GM21526 (cell line): ENCODE measurements around the gene JMJD7.
A peak's percentile ranks its signal among the peaks of the same experiment; 100 is the strongest.

Source experiments
- ATAC-seq: cut with Tn5 transposase; IDR thresholded peaks from one replicate; pipeline ENCODE4 v1.9.1; 2021; ENCODE audit warnings: moderate library complexity; ENCODE audit not compliant: unreplicated experiment, low FRiP score

Gene JMJD7

DNA sequence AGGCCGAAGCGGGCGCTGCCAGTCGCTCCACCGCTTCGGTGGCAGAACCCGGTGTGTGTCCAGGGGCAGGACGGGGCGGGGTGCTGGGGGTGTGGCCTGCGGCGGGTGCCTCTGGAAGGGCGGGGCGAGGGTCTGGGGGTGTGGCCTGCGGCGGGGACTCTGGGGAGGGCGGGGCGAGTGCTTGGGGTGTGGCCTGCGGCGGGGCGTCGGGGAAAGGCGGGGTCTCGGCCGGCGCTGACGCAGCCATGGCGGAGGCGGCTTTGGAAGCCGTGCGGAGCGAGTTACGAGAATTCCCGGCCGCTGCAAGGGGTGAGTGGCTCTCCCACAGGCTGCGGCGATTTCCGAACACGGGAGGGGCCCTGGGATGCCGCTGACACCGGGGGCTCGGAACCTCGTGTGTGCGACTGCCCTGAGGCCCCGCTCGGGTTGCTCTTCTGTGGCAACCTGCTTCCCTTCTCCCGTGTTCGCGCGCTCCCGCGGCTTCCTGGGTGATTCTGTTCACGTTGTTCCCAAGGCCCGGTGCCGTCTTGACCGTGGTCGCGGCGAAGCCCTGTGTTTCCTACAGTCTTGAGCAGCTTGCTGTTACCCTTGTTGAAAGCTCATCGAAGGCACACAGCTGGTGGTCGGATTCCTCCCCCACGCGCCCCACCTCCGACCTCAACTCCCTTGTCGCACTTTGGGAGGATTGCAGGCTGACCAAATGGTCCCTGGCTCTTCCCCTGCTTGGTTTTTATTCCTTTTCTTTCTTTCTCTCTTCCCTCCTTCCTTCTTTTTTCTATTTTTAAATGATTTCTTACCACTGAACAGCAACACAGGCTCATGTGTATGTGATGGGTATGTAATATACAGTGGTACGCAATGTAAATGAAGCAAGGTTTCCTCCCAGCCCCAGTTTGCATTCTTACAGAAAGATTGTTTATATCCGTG is at the start of gene JMJD7:
Gene JMJD7 (plus strand): TSS at position 213 of the 927 bp plus-strand sequence. CDS start 33 bp downstream, at position 246.
- peak; percentile 60 for ATAC-seq

DNA sequence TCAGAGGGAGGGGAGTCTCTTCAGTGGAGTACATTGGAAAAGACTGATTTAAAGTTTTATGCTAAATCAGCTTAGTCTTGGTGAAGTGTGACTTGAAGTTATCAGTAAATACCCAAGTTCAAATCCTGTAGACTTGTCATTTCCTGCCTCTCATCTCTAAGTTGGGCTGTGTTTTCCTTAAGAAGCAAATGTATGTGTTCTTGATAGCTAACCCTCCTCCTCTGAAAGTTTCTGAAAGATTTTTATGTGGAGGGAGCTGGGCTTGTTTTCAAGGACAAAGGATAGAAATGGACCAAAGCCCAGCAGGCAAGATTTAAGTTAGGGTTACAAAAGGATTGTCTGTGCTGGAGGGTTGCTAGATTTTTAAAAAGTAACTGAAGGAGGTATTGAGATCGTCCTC is 49.4 kb upstream of the JMJD7 start:
- no peak for ATAC-seq

DNA sequence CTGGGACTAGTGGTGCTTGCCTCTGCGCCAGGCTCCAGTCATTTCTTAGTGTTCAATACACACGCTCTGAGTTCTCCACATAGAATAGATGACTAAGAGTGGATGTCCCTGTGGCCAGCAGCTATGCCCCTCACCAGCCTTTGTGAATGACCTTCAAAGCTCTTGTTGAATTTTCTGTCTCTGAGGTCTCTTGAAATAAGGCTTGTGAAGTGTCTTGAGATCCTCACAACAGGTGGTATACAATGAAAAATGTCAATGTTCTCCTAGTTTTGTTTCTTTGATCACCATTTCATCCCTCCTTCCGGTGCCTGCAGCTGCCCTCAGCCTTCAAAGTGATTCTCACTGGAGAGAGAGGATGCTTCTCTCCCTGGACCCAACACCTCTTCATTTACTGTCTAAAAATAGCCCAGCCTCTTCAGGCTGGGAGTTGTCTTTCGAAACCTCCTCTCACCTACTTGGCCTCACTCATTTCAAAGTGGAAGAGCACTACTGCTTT is 48.2 kb upstream of the JMJD7 start:
- ATAC-seq, result no peak

DNA sequence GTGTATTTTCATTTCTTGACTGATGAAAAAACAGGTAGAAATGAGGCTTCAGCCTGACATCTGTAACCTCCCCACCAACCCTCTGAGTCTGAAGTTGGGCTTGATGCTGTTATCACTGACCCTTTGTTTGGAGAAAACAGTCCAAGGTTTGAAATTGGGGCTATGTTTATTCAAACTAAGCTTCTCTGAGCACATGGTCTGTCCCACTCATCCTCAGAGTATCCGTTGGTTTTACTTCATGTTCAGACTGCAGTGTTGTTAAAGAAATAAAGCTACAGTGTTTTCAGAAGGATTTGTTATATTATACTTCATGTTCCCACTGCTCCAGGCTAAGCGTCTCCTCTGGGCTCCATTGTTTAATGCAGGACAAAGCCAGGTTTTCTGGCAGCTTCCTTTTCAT is 47.6 kb upstream of the JMJD7 start:
- no peak for ATAC-seq

DNA sequence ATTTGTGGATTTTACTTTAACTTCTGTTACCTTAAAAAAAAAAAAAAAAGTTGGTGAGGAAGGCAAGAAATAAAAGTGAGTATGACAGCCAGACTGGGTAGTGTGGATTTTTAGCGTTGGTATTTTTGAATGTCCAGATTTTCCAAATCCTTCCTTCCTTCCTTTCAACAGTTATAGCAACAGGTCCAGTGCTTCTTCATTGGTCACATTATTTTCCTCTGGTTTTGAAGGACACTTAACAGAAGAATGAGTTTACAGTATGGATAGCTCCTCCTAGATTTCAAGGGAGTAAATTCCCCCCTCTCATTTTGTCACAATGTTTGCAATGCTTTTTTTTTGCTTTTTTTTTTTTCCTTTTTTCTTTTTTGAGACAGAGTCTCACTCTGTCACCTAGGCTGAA is 47.2 kb upstream of the JMJD7 start:
- no peak for ATAC-seq

DNA sequence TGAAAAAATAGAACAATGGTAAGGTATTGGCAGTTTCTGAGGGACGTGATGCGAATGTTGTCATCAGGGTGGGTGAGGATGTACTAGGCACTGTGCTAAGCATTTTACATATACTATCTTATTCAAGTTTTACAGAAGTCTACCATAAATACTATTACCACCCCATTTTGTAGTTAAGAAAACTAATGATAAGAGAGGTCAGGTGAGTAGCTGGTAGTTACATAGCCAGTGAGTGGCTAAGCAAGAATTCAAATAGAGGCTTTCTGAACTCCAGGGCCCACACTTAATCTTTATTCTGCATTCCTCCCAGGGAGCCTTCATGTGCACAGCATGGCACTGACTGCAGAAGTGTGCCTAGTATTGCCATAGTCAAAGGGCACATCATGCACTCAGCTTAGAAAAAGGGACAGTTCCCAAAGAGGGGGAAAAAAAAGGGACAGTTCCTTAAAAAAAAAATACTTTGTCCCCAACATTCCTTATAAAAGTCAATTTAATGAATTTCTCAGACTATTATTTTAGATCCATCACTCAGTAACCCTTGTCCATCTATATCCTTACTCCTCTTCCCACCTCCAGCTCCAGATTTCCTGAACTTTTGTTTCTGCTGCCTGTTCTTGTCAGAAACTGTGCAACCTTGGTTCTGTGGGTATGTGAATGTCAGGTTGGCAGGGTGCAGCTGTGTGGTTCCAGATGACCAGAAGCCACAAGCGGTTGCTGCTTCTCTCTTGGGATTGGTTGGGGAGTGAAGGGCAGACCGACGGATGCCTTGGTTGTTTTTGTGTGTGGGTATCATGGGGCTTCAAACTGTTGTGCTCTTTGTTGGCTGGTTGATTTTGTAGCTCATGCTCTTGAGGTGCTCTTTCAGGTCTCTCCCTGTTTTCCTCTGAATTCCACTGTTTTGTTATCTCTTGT is 45.3 kb upstream of the JMJD7 start:
- ATAC-seq, result no peak

DNA sequence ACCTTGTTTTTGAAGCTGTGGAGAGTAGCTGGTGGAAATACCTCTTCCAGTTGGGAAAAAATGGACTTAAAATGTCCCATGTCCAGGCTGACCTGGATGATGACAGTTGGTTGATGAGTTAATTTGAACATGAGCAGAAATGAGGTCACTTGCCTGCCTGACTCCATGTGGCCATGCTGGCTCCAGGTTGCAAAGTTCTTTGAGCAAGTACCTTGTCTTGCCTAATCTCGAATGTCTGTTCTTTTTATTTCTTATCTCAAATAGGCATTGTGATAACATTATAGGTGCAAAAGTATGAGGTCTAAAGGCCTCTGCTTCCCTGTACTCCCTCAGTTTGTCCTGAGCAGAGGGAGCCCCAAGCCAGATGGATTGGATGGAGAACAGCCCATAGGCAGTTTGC is 44.6 kb upstream of the JMJD7 start:
- ATAC-seq, result no peak

DNA sequence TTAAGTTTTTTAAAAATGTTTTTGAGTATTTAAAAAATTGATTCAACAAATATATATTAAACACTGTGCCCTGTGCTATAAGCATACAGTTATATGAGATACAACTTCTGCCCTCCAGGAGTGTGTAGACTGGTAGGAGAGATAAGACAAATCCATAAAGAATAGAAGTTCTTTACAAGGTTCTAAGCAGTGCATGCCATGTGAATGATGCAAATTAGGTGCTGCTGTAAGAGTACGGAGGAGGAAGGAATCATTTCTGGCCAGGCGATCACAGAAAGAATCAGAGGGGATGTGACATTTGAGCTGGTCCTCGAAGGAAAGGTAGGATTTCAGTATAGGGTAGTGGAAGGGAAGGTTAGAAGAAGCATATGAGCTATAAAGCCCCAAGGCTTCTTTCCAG is 39.6 kb upstream of the JMJD7 start:
- no peak for ATAC-seq

GRCh38 chr15:41789236-41789635 is 38.7 kb upstream of the JMJD7 start:
- no peak for ATAC-seq

GRCh38 chr15:41789662-41790061 is 38.2 kb upstream of the JMJD7 start:
- ATAC-seq, result no peak

DNA sequence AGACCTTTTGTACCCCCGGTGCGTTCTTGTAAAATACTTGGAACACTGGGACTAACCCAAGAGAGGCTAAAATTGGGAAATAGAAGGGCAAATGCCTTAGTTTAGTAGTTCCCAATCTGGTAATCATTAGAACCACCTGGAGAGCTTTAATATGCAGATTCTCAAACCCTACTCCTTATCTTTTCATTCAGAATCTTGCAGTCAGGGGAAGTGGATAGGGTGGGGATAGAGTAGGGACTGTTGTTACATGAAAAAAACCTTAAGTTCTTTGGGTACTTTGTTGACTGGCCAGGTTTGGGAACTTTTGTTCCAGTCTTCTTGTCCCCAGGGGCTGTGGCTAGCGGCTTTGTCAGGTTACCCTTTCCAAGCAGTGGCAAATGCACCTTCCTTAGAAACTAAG is 37.7 kb upstream of the JMJD7 start:
- no peak for ATAC-seq

DNA sequence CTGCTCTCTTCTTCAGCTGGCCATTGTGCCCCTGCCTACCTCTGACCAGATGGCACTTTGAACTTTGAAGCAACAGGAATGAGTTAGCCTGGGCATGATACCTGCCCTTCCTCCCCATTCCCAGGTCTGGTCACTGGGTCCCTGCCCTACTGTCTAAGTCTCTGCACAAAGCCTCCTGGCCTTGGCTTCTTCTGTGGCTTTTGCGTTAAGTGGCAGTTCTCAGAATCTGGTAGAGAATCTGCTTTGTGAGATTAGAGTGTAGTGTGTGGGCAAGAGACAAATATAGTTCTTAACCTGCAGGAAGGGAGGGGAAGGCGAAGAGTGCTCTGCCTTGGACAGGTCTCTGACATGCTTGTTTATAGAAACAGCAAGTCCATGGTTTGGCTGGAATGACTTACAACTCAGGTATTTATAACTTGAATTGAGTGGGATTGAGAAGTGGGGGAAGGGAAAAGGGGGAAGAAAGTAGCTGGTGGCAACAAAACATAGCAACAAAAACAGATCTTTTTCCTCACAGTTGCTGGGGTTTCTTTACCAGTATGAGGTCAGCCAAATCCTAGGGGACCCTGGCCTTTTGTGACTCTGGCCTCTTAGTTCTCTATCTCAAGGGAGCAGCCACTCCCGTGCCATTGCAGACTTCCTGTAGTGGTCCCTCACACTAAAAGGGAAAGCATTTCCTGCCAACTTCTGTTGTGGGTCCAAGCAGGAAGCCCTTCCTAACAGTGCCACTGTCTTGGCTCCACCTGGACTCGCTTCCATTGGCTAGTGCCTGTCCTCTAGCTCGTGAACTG is 36.9 kb upstream of the JMJD7 start:
- no peak for ATAC-seq

DNA sequence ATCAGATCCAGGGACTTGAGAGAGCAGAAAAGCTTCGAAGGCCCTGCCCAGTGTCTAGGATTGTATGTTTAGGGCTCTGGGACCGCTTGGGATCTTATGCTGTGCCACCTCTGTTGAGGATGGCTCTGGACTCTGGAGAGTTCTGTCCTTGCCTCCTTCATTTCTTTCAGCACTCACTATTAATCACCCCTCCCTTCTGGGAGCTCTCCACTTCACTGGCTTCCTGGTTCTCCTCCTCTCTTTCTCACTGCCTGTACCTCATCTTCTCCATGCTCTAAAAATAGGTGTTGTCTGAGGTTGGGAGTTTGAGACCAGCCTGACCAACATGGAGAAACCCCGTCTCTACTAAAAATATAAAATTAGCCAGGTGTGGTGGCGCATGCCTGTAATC is 36.4 kb upstream of the JMJD7 start:
- ATAC-seq, result no peak

DNA sequence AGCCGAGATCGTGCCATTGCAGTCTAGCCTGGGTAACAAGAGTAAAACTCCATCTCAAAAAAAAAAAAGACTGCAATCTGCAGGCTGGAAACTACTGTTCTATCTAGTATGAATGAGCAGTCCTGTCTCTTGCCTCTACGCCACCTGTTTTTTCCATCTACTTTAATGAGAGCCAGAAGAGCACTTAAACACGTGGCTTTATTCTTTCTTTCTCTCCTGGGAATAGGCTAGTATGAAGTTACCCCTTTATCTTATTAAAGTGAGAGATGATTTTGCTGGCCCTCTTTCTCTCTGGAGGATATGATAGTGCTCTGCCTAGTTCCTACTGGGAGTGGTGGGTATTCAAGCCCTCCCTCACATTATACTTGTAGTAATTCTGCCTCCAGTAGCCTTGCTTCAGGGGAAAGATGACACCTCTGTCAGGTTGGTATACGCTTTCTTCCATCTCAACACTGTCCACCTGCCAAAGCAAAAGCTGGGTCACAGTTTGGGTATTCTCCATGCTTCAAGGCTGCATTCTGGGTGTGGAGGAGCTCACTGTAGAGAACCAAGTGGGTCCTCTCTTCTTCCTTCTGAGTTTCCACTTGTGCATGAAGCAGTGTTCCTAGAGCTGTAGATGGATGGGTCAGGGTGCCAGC is 35.8 kb upstream of the JMJD7 start:
- no peak for ATAC-seq

GRCh38 chr15:41794081-41794480 is 33.8 kb upstream of the JMJD7 start:
- no peak for ATAC-seq

GRCh38 chr15:41795996-41796856 is 31.7 kb upstream of the JMJD7 start:
- no peak for ATAC-seq

DNA sequence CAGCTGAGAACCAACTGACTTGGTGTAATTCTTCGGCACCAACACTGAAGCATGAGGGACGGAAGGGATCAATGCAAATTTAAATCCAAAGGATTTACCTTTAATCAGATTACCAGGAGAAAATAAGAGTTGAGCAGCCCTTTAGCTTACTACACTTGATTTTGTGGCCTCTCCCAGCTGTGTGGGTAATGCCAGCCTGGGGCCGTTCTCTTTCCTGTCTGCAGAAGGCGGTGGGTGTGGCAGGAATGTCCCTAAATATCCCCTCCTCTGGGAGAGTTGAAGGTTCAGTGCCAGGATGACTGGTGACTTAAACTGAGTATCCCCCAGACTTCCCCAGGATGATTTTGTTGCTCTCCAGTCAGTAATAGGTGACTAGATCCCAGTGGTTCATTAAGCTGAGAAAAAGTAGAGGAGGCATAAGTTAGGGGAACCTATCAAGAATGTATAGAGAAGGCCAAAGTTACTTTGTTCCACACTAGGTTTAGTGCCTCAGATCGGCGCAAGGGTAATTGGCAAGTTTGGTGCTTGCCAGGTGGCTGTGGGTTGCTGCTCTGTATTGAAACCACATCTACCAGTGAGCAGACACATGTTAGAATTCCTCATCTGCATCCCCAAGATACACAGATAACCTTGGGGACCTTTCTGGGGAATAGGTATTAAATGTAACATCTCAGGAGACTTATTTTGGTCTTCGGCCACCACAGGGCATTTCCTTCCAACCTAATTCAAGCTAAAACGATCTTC is 30.5 kb upstream of the JMJD7 start:
- ATAC-seq, result no peak
